GM12891 (cell line): ENCODE results near the gene DOCK6.

Experiments
- POLR2A ChIP-seq: IDR thresholded peaks from 2 replicates; pipeline ENCODE4 v1.6.1; 2011; ENCODE audit warnings: low read depth, low read length, control low read depth
- POLR2AphosphoS5 ChIP-seq: IDR thresholded peaks from 2 replicates; pipeline ENCODE4 v1.6.1; 2011; ENCODE audit warnings: low read depth, low read length, control low read depth
- POU2F2 ChIP-seq: IDR thresholded peaks from 2 replicates; pipeline ENCODE4 v1.6.1; 2011; ENCODE audit warnings: low read depth, mild to moderate bottlenecking, control low read depth, low read length, moderate library complexity
- SPI1 ChIP-seq: IDR thresholded peaks from 2 replicates; pipeline ENCODE4 v1.6.1; 2011; ENCODE audit warnings: low read depth, low read length, control low read depth
- TAF1 ChIP-seq: IDR thresholded peaks from 2 replicates; pipeline ENCODE4 v1.6.1; 2011; ENCODE audit warnings: low read depth, low read length, control low read depth

- TF ChIP-seq POLR2A = no peak
- no peak for TF ChIP-seq POLR2AphosphoS5
- no peak for TF ChIP-seq POU2F2
- no peak for TF ChIP-seq TAF1
- TF ChIP-seq SPI1 = no peak
Measured at GRCh38 chr19:11152318-11153062, 109.8 kb downstream of the DOCK6 start.
